ENCODE results near the gene LMAN2. TPM values are rescaled to one million over a fixed set of nuclear protein-coding genes. Genes with fewer than 3 reads are reported as not detected.
A peak's percentile ranks its signal among the peaks of the same experiment; 100 is the strongest.

The LMAN2 gene
- total RNA-seq, 2 donors from 2014 or later, result 119 to 128 TPM

- no peaks in the 10 kb centered on the region for H3K27me3 Mint-ChIP-seq (ENCODE audit: insufficient read depth)
- H3K36me3 ChIP-seq (ENCODE audit: control insufficient read depth, insufficient read depth, low read length), result peaks cover 60% of the 10 kb centered on the region
- H3K27ac ChIP-seq (ENCODE audit: low read depth, low read length), result no peak overlapping the region
- 95 to 96% methylated on average over 6 to 7 of the region's 7 CpGs for WGBS, 2 experiments (ENCODE audit: insufficient coverage in 1 of 2, insufficient read length in 1 of 2)
- H3K9ac ChIP-seq (ENCODE audit: extremely low read depth, low read length, poor library complexity, severe bottlenecking), result no peak overlapping the region
- peaks cover 20% of the 10 kb centered on the region for H3K4me1 ChIP-seq (ENCODE audit: control insufficient read depth, insufficient read depth, low read length)
- peak; percentile 58 for DNase-seq
- peak overlapping the region; percentile 81 for H3K4me3 Mint-ChIP-seq
- H3K27ac Mint-ChIP-seq, result peak overlapping the region; percentile 55
- no peaks in the 10 kb centered on the region for H3K9me3 ChIP-seq (ENCODE audit: control insufficient read depth, low read length)
- TF ChIP-seq CTCF (conservative IDR thresholded peaks at IDR 0.05), result no peak
- peaks cover 37% of the 10 kb centered on the region for H3K36me3 Mint-ChIP-seq (ENCODE audit: low read depth)
- no peaks in the 10 kb centered on the region for H3K27me3 ChIP-seq (ENCODE audit: control insufficient read depth, insufficient read depth, low read length, poor library complexity, severe bottlenecking)
- peaks cover 54% of the 10 kb centered on the region for H3K4me1 Mint-ChIP-seq
- H3K4me3 ChIP-seq (ENCODE audit: low read length), result no peak overlapping the region
- H3K9me3 Mint-ChIP-seq, result no peaks in the 10 kb centered on the region
These were observed 49.8 kb downstream of the LMAN2 start for GRCh38 chr5:177301503-177302165.

- Mint-ChIP-seq H3K9me3 (no peaks in the 10 kb centered on the region), H3K36me3 (ENCODE audit: low read depth) (peaks cover 37% of the 10 kb centered on the region), H3K27ac (peak overlapping the region; percentile 86), H3K4me1 (peaks cover 61% of the 10 kb centered on the region), H3K27me3 (ENCODE audit: insufficient read depth) (no peaks in the 10 kb centered on the region), H3K4me3 (no peak overlapping the region)
- TF ChIP-seq CTCF (conservative IDR thresholded peaks at IDR 0.05), result no peak
- H3K36me3 ChIP-seq (ENCODE audit: control insufficient read depth, insufficient read depth, low read length), result peaks cover 60% of the 10 kb centered on the region
- H3K27me3 ChIP-seq (ENCODE audit: control insufficient read depth, insufficient read depth, low read length, poor library complexity, severe bottlenecking), result no peaks in the 10 kb centered on the region
- no peaks in the 10 kb centered on the region for H3K9me3 ChIP-seq (ENCODE audit: control insufficient read depth, low read length)
- H3K27ac ChIP-seq (ENCODE audit: low read depth, low read length), result no peak overlapping the region
- H3K4me1 ChIP-seq (ENCODE audit: control insufficient read depth, insufficient read depth, low read length), result peaks cover 20% of the 10 kb centered on the region
- no peak overlapping the region for H3K4me3 ChIP-seq (ENCODE audit: low read length)
- 92 to 100% methylated on average over 1 to 2 of the region's 2 CpGs for WGBS, 2 experiments (ENCODE audit: insufficient coverage in 1 of 2, insufficient read length in 1 of 2)
- H3K9ac ChIP-seq (ENCODE audit: extremely low read depth, low read length, poor library complexity, severe bottlenecking), result no peak overlapping the region
- DNase-seq, result no peak
These were observed 50.5 kb downstream of the LMAN2 start for GRCh38 chr5:177300951-177301350.

- Histone ChIP-seq H3K9ac (ENCODE audit: extremely low read depth, low read length, poor library complexity, severe bottlenecking) (no peak overlapping the region), H3K36me3 (ENCODE audit: control insufficient read depth, insufficient read depth, low read length) (peaks cover 60% of the 10 kb centered on the region), H3K4me3 (ENCODE audit: low read length) (no peak overlapping the region), H3K27me3 (ENCODE audit: control insufficient read depth, insufficient read depth, low read length, poor library complexity, severe bottlenecking) (no peaks in the 10 kb centered on the region), H3K9me3 (ENCODE audit: control insufficient read depth, low read length) (no peaks in the 10 kb centered on the region), H3K27ac (ENCODE audit: low read depth, low read length) (no peak overlapping the region), H3K4me1 (ENCODE audit: control insufficient read depth, insufficient read depth, low read length) (peaks cover 20% of the 10 kb centered on the region)
- 83% methylated on average over 4 of the region's 4 CpGs; no CpG with 5 or more reads in 1 of the 2 experiments for WGBS, 2 experiments (ENCODE audit: insufficient coverage in 1 of 2, insufficient read length in 1 of 2)
- peak; percentile 77 for DNase-seq
- H3K27ac Mint-ChIP-seq, result peak overlapping the region; percentile 86
- no peaks in the 10 kb centered on the region for H3K9me3 Mint-ChIP-seq
- peak; percentile 44 for TF ChIP-seq CTCF (conservative IDR thresholded peaks at IDR 0.05)
- peaks cover 37% of the 10 kb centered on the region for H3K36me3 Mint-ChIP-seq (ENCODE audit: low read depth)
- no peak overlapping the region for H3K4me3 Mint-ChIP-seq
- peaks cover 67% of the 10 kb centered on the region for H3K4me1 Mint-ChIP-seq
- no peaks in the 10 kb centered on the region for H3K27me3 Mint-ChIP-seq (ENCODE audit: insufficient read depth)
These were observed 51.1 kb downstream of the LMAN2 start for GRCh38 chr5:177300236-177300880.

All from endodermal cell (in vitro differentiated cells).